ENCODE results near the gene TMPRSS6. TPM values are rescaled to one million over a fixed set of nuclear protein-coding genes. Genes with fewer than 3 reads are reported as not detected.

The TMPRSS6 gene
- total and polyA plus RNA-seq, 2 donors (not counting 1 experiment from before 2014, with no cell fraction given): 0.03 TPM; not detected in 1

DNA sequence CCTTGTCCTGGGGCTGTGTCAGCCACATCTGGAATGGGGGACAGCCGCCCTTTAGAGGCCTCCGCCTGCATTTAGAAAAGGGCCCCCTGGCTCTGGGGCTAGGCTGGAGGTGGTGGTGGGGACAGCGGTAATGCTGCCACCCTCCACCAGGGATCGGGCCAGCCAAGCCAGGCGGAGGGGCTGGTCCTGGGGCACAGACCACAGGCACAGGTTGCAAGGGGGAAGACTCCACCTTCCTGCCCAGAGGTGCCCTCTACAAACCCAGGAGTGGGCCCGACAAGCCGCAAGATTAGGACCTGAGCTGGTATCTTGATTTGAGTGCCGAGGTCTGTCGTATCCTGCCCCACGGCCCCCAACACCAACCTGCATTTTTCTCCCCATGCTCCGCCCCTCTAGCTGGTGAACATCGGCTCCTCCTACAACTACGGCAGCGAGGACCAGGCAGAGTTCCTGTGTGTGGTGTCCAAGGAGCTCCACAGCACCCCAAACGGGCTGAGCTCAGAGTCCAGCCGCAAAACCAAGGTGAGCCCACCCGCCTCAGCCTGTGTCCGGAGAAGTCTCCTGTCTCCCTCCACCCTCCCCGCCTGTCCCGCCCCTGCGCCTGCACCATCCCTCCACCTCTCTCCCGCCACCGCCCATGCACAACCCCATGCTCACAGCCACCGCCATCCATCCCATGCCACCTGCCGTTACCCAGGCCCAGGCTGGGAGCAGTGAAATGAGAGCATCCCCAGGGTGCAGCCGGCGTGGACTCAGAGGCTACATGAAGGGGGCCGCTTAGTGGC, 50.4 kb downstream of the TMPRSS6 start:
- Mint-ChIP-seq H3K9me3 (ENCODE audit: insufficient read depth) (no peaks in the 10 kb centered on the region), H3K4me1 (peaks cover under 1% of the 10 kb centered on the region), H3K27ac (no peak overlapping the region), H3K4me3 (no peak overlapping the region), H3K27me3 (no peaks in the 10 kb centered on the region)
- Histone ChIP-seq H3K4me3 (ENCODE audit: control extremely low read depth in 1 of 5, extremely low read depth in 1 of 5, insufficient read depth in 1 of 5, low read depth in 2 of 5, low read length in 4 of 5) (no peak overlapping the region), H3K27me3 (replicated peaks in 1 of 4; ENCODE audit: control extremely low read depth in 1 of 4, control insufficient read depth in 3 of 4, insufficient read depth in 4 of 4, low read length in 3 of 4) (no peaks in the 10 kb centered on the region), H3K9me3 (ENCODE audit: control extremely low read depth in 1 of 3, control insufficient read depth in 2 of 3, insufficient read depth in 1 of 3, low read length in 2 of 3) (no peaks in the 10 kb centered on the region), H2AFZ (ENCODE audit: insufficient read depth, low read depth, low read length, poor library complexity, severe bottlenecking) (no peak overlapping the region), H4K20me1 (ENCODE audit: control insufficient read depth, insufficient read depth, low read length, poor library complexity, severe bottlenecking) (no peaks in the 10 kb centered on the region), H3K9ac (ENCODE audit: low read length) (no peak overlapping the region), H3K79me2 (ENCODE audit: control insufficient read depth, insufficient read depth, low read length) (no peaks in the 10 kb centered on the region), H3K4me1 (ENCODE audit: control insufficient read depth in 2 of 2, insufficient read depth in 2 of 2, low read length in 2 of 2) (peaks cover 0 to 2% of the 10 kb centered on the region in 2 donors), H3K36me3 (replicated peaks in 1 of 2; ENCODE audit: control extremely low read depth in 1 of 2, control insufficient read depth in 1 of 2, extremely low read depth in 1 of 2, insufficient read depth in 2 of 2, low read length in 1 of 2) (peaks cover 0 to 33% of the 10 kb centered on the region in 2 experiments), H3K4me2 (replicated peaks; ENCODE audit: low read depth, low read length, poor library complexity, severe bottlenecking) (no peak overlapping the region), H3K27ac (ENCODE audit: low read length in 2 of 2) (no peak overlapping the region)
- TF ChIP-seq EZH2 (IDR thresholded peaks at IDR 0.05; ENCODE audit: borderline replicate concordance, insufficient read depth, low read depth, low read length, poor library complexity, severe bottlenecking): no peak
- TF ChIP-seq, protein P1, sequence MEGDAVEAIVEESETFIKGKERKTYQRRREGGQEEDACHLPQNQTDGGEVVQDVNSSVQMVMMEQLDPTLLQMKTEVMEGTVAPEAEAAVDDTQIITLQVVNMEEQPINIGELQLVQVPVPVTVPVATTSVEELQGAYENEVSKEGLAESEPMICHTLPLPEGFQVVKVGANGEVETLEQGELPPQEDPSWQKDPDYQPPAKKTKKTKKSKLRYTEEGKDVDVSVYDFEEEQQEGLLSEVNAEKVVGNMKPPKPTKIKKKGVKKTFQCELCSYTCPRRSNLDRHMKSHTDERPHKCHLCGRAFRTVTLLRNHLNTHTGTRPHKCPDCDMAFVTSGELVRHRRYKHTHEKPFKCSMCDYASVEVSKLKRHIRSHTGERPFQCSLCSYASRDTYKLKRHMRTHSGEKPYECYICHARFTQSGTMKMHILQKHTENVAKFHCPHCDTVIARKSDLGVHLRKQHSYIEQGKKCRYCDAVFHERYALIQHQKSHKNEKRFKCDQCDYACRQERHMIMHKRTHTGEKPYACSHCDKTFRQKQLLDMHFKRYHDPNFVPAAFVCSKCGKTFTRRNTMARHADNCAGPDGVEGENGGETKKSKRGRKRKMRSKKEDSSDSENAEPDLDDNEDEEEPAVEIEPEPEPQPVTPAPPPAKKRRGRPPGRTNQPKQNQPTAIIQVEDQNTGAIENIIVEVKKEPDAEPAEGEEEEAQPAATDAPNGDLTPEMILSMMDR (IDR thresholded peaks at IDR 0.05): no peak
- POLR2A ChIA-PET: no interaction called here
- 95% methylated on average over 21 of the region's 28 CpGs for WGBS (ENCODE audit: insufficient coverage)
- ATAC-seq (ENCODE audit: low read depth): no peak
- intact Hi-C loops (cut with micrococcal nuclease): no loop called here
- CTCF ChIA-PET: no interaction called here
- no peak for DNase-seq

DNA sequence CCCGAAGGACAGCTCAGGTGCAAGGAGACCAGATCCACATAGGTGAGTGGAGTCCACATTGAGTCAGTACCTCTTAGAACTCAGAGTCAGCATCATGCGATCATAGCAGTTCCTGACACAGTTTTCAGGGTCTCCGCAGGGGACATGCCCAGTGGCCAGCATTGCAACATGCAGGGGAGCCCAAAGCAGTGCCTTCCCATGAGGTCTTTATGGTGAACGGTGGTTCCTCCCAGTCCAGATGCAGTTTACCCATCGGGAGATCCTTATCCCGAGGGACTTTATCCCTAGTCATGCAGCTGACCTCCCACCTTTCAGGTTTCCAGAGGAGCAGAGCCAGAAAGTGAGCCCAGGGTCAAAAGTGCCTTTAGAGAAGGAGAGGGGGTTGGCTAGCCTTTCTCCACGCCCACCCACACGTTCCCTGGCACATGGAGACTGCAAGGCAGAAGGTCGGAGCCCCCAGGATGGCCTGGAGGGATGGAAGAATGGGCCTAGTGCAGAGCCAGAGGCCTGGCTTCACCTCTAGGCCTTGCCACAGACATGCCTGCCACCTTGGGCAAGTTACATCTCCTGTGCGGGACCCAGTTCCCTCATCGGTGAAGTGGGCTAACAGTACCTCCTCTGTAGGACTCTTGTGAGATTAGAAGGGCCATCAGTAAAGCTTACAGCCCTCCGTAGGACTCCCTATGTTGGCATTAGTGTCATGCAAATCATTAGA, 51.6 kb downstream of the TMPRSS6 start:
- ChIA-PET POLR2A (no interaction called here), CTCF (no interaction called here)
- intact Hi-C loops (cut with micrococcal nuclease): no loop called here
- Mint-ChIP-seq H3K9me3 (ENCODE audit: insufficient read depth) (no peaks in the 10 kb centered on the region), H3K4me3 (no peak overlapping the region), H3K27ac (no peak overlapping the region), H3K27me3 (no peaks in the 10 kb centered on the region), H3K4me1 (peaks cover 6% of the 10 kb centered on the region)
- DNase-seq: no peak
- Histone ChIP-seq H3K4me3 (ENCODE audit: control extremely low read depth in 1 of 5, extremely low read depth in 1 of 5, insufficient read depth in 1 of 5, low read depth in 2 of 5, low read length in 4 of 5) (no peak overlapping the region), H3K4me2 (replicated peaks; ENCODE audit: low read depth, low read length, poor library complexity, severe bottlenecking) (no peak overlapping the region), H3K9me3 (ENCODE audit: control extremely low read depth in 1 of 3, control insufficient read depth in 2 of 3, insufficient read depth in 1 of 3, low read length in 2 of 3) (no peaks in the 10 kb centered on the region), H2AFZ (ENCODE audit: insufficient read depth, low read depth, low read length, poor library complexity, severe bottlenecking) (no peak overlapping the region), H3K36me3 (replicated peaks in 1 of 2; ENCODE audit: control extremely low read depth in 1 of 2, control insufficient read depth in 1 of 2, extremely low read depth in 1 of 2, insufficient read depth in 2 of 2, low read length in 1 of 2) (peaks cover 0 to 36% of the 10 kb centered on the region in 2 experiments), H3K27me3 (replicated peaks in 1 of 4; ENCODE audit: control extremely low read depth in 1 of 4, control insufficient read depth in 3 of 4, insufficient read depth in 4 of 4, low read length in 3 of 4) (no peaks in the 10 kb centered on the region), H3K9ac (ENCODE audit: low read length) (no peak overlapping the region), H3K79me2 (ENCODE audit: control insufficient read depth, insufficient read depth, low read length) (no peaks in the 10 kb centered on the region), H3K4me1 (ENCODE audit: control insufficient read depth in 2 of 2, insufficient read depth in 2 of 2, low read length in 2 of 2) (peaks cover 0 to 5% of the 10 kb centered on the region in 2 donors), H4K20me1 (ENCODE audit: control insufficient read depth, insufficient read depth, low read length, poor library complexity, severe bottlenecking) (no peaks in the 10 kb centered on the region), H3K27ac (ENCODE audit: low read length in 2 of 2) (no peak overlapping the region)
- WGBS (ENCODE audit: insufficient coverage): 99% methylated on average over 7 of the region's 12 CpGs
- ATAC-seq (ENCODE audit: low read depth): no peak
- TF ChIP-seq EZH2 (IDR thresholded peaks at IDR 0.05; ENCODE audit: borderline replicate concordance, insufficient read depth, low read depth, low read length, poor library complexity, severe bottlenecking): no peak
- TF ChIP-seq, protein P1 (IDR thresholded peaks at IDR 0.05): no peak
